Kidney (tissue), 14 donors: ENCODE measurements around the gene SNX13. TPM values are rescaled to one million over a fixed set of nuclear protein-coding genes. Genes with fewer than 3 reads are reported as not detected.

Source experiments
- DNase-seq, 5 donors: peaks; one replicate each; pipeline ENCODE4 v3.0.0-alpha.2; 2013 to 2020
- FAIRE-seq: peaks from 2 replicates; lab custom pipeline; 2012; peaks lifted over from hg19 to GRCh38; lab: Jason Lieb, UNC
- H3K27ac ChIP-seq, 2 donors: one replicate each; pipeline ENCODE4 v1.7.0; 2013; ENCODE audit warnings: low read depth in 2 of 2, low read length in 2 of 2, inconsistent platforms in 1 of 2
- H3K27me3 ChIP-seq: one replicate; pipeline ENCODE4 v1.7.1; 2013; ENCODE audit warnings: low read length, inconsistent platforms; ENCODE audit not compliant: control insufficient read depth, insufficient read depth
- H3K36me3 ChIP-seq, 3 donors: one replicate each; pipeline versions ENCODE4 v1.7.0 to v1.7.1; 2013; ENCODE audit warnings: low read length in 3 of 3, control low read depth in 1 of 3, inconsistent platforms in 1 of 3; ENCODE audit not compliant: insufficient read depth in 3 of 3, control insufficient read depth in 2 of 3
- H3K4me1 ChIP-seq, 3 donors: one replicate each; pipeline versions ENCODE4 v1.7.0 to v1.7.1; 2013; ENCODE audit warnings: low read length in 3 of 3, inconsistent platforms in 1 of 3, low read depth in 1 of 3; ENCODE audit not compliant: control insufficient read depth in 2 of 3, insufficient read depth in 2 of 3
- H3K4me3 ChIP-seq, 3 donors: one replicate each; pipeline versions ENCODE4 v1.7.0 to v1.8.1; 2013; ENCODE audit warnings: low read length in 3 of 3, control low read depth in 1 of 3, inconsistent platforms in 1 of 3
- H3K9ac ChIP-seq, 3 donors: one replicate each; pipeline versions ENCODE4 v1.7.0 to v1.7.1; 2013; ENCODE audit warnings: low read length in 3 of 3, control low read depth in 1 of 3, inconsistent platforms in 1 of 3
- H3K9me3 ChIP-seq, 3 donors: one replicate each; pipeline versions ENCODE4 v1.7.0 to v1.7.1; 2013; ENCODE audit warnings: low read length in 3 of 3, control low read depth in 1 of 3, inconsistent platforms in 1 of 3; ENCODE audit not compliant: control insufficient read depth in 2 of 3, insufficient read depth in 1 of 3
- CTCF ChIP-seq: IDR thresholded peaks from 3 replicates; pipeline ENCODE4 v1.5.1; 2012; ENCODE audit warnings: mild to moderate bottlenecking, moderate library complexity, borderline replicate concordance; ENCODE audit not compliant: insufficient read depth; ENCODE audit errors: extremely low read depth
- intact Hi-C: fragments of 100-400 bp; cut with DNase I; formaldehyde crosslinking; loops from one replicate; pipeline ENCODE4 v1.11.1; 2022
- polyA plus RNA-seq: library from polyadenylated mRNA; stranded (reverse); fragments of 350-450 nt; fragmentation: Illumina TruSeq; extraction: RNeasy Lipid Tissue Mini Kit (QIAGEN cat#74804); gene quantifications from one replicate; pipeline ENCODE4 v1.2.3, GENCODE V29; 2014; ENCODE audit warnings: low read depth, low replicate concordance; ENCODE audit not compliant: insufficient read depth
- total RNA-seq: library from RNA; stranded (reverse); fragmentation: NEBNext Ultra II Directional; extraction: Animal tissue kit (Norgen Biotek cat#: 25700); gene quantifications from one replicate; pipeline ENCODE4 v1.2.1, GENCODE V29; 2021
- donor health status: control.
- donor health status: control.
- donor health status: control.
- donor health status: control.
- donor health status: control.
- donor health status: DM: yes; HTN: yes; CAD: no.
- donor health status: Normal renal cell carcinoma (clear cell type).

Gene SNX13
- total and polyA plus RNA-seq, 2 donors from 2014 or later = 9.9 to 57.0 TPM

- H3K27me3 ChIP-seq = no peaks in the 10 kb centered on the region
- H3K27ac ChIP-seq = no peak overlapping the region
- no peaks in the 10 kb centered on the region for H3K36me3 ChIP-seq
- peaks cover 0 to 4% (median 0%) of the 10 kb centered on the region in 3 donors for H3K9me3 ChIP-seq
- intact Hi-C loops = no loop called here
- no peaks in the 10 kb centered on the region for H3K4me1 ChIP-seq
- no peak overlapping the region for H3K9ac ChIP-seq
- no peak for FAIRE-seq
- H3K4me3 ChIP-seq = no peak overlapping the region
- no peak for DNase-seq
- no peak for TF ChIP-seq CTCF
These were observed 44.0 kb upstream of the SNX13 start for GRCh38 chr7:17984288-17984687.

GRCh38 chr7:17983221-17984062 is 43.1 kb upstream of the SNX13 start:
- peak in 1 of 5 donors; percentile 30 for DNase-seq
- intact Hi-C loops = no loop called here
- Histone ChIP-seq H3K27ac (no peak overlapping the region), H3K27me3 (no peaks in the 10 kb centered on the region), H3K9ac (no peak overlapping the region), H3K9me3 (peaks cover 0 to 4% (median 0%) of the 10 kb centered on the region in 3 donors), H3K4me1 (no peaks in the 10 kb centered on the region), H3K4me3 (no peak overlapping the region), H3K36me3 (no peaks in the 10 kb centered on the region)
- FAIRE-seq = no peak
- TF ChIP-seq CTCF = no peak

DNA sequence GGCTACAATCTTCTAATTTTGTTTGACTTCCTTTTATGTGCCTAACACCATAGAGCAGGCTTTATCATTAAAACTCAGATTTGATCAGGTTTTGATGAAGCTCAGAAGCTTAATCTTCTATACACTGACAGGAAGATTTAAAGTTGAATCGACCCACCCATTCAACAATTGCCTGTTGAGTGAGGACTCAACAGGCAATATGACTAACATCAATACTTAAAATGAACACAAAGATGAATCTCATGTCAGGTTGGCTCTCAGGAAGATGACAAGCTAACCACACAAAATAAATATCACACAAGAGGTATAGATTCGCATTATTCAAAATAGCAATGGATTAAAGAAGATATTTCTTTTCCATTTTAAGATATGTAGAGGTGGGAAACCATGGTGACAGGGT is 36.7 kb upstream of the SNX13 start:
- no peaks in the 10 kb centered on the region for H3K4me1 ChIP-seq
- peaks cover 0 to 4% (median 0%) of the 10 kb centered on the region in 3 donors for H3K9me3 ChIP-seq
- no peak for TF ChIP-seq CTCF
- intact Hi-C loops = no loop called here
- DNase-seq (no peak), FAIRE-seq (no peak)
- H3K4me3 ChIP-seq = no peak overlapping the region
- no peak overlapping the region for H3K9ac ChIP-seq
- H3K36me3 ChIP-seq = no peaks in the 10 kb centered on the region
- no peak overlapping the region for H3K27ac ChIP-seq
- no peaks in the 10 kb centered on the region for H3K27me3 ChIP-seq

DNA sequence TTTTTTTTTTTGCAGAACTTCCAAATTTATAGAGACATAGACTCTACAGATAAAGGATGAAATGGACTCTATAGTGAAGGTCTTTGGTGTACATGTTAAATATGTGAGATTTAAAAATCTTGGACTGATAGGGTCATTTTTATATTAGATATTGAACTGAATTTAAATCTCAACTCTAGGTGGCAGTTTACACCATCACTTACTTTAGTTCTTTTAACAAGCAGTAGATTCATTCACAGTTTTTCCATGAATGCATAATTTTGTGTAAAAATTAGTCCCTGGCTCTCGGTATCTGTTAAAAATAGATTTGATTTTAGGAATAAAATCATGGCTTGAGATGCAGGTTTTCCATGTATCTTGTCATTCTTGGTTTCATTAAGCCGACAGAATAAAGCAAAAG is 31.1 kb upstream of the SNX13 start:
- Histone ChIP-seq H3K9me3 (no peaks in the 10 kb centered on the region), H3K9ac (no peak overlapping the region), H3K27ac (no peak overlapping the region), H3K4me1 (no peaks in the 10 kb centered on the region), H3K4me3 (no peak overlapping the region), H3K36me3 (no peaks in the 10 kb centered on the region), H3K27me3 (no peaks in the 10 kb centered on the region)
- FAIRE-seq (no peak), DNase-seq (peak in 1 of 5 donors; percentile 30)
- intact Hi-C loops = no loop called here
- TF ChIP-seq CTCF = no peak
